Chondrocyte (in vitro differentiated cells): ENCODE results near the gene CACNG6. TPM values are rescaled to one million over a fixed set of nuclear protein-coding genes. Genes with fewer than 3 reads are reported as not detected.

Experiments used
- DNase-seq: peaks from one replicate; pipeline ENCODE4 v3.0.0; 2021; ENCODE audit warnings: mixed read lengths, low spot score
- H3K27ac Mint-ChIP-seq: one replicate; pipeline ENCODE4 v1.8.0; 2021; ENCODE audit warnings: mild to moderate bottlenecking, moderate library complexity, mixed read lengths; ENCODE audit not compliant: unreplicated experiment
- H3K27me3 Mint-ChIP-seq: 2 replicates; pipeline ENCODE4 v1.8.0; 2021; ENCODE audit warnings: low read depth, mixed read lengths
- H3K36me3 Mint-ChIP-seq: 2 replicates; pipeline ENCODE4 v1.8.0; 2021; ENCODE audit warnings: low read depth, mixed read lengths
- H3K4me1 Mint-ChIP-seq: 2 replicates; pipeline ENCODE4 v1.8.0; 2021; ENCODE audit warnings: low read depth, mild to moderate bottlenecking, mixed read lengths
- H3K4me3 Mint-ChIP-seq: one replicate; pipeline ENCODE4 v1.8.0; 2021; ENCODE audit warnings: mild to moderate bottlenecking, moderate library complexity, mixed read lengths; ENCODE audit not compliant: unreplicated experiment
- H3K9me3 Mint-ChIP-seq: 2 replicates; pipeline ENCODE4 v1.8.0; 2021; ENCODE audit warnings: low read depth, mixed read lengths
- total RNA-seq: library from RNA; stranded (reverse); gene quantifications from 3 replicates; pipeline ENCODE4 v1.2.1, GENCODE V29; 2021
- TF ChIP-seq, protein P1 (sequence below): fragments of 200-600 bp; sonication (generic); IDR thresholded peaks from 2 replicates; pipeline ENCODE4 v1.5.0; 2021; ENCODE audit warnings: antibody characterized with exemption, mild to moderate bottlenecking, moderate library complexity

The CACNG6 gene
- total RNA-seq, 1 donor from 2014 or later: not detected

DNA sequence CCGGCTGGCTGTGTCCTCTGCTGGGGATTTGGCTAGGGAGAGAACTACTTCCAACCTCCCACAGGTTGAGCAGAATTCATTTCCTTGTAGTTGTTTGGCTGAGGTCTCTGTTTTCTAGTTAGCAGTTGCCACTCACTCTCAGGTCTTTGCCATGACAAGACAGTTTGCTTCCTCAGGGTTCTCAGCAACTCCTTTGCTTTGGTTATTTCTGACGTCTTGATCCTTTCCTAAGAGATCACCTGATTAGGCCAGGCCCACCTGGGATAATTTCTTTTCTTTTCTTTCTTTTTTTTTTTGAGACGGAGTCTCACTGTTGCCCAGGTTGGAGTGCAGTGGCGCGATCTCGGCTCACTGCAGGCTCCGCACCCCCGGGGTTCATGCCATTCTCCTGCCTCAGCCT is 38.1 kb upstream of the CACNG6 start:
- Mint-ChIP-seq H3K27me3 (peaks cover 27% of the 10 kb centered on the region), H3K4me3 (no peak overlapping the region), H3K27ac (no peak overlapping the region), H3K4me1 (no peaks in the 10 kb centered on the region), H3K9me3 (peaks cover 4% of the 10 kb centered on the region), H3K36me3 (no peaks in the 10 kb centered on the region)
- TF ChIP-seq, protein P1, sequence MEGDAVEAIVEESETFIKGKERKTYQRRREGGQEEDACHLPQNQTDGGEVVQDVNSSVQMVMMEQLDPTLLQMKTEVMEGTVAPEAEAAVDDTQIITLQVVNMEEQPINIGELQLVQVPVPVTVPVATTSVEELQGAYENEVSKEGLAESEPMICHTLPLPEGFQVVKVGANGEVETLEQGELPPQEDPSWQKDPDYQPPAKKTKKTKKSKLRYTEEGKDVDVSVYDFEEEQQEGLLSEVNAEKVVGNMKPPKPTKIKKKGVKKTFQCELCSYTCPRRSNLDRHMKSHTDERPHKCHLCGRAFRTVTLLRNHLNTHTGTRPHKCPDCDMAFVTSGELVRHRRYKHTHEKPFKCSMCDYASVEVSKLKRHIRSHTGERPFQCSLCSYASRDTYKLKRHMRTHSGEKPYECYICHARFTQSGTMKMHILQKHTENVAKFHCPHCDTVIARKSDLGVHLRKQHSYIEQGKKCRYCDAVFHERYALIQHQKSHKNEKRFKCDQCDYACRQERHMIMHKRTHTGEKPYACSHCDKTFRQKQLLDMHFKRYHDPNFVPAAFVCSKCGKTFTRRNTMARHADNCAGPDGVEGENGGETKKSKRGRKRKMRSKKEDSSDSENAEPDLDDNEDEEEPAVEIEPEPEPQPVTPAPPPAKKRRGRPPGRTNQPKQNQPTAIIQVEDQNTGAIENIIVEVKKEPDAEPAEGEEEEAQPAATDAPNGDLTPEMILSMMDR: no peak
- DNase-seq: no peak

- no peak for DNase-seq
- no peak overlapping the region for H3K27ac Mint-ChIP-seq
- no peaks in the 10 kb centered on the region for H3K4me1 Mint-ChIP-seq
- H3K9me3 Mint-ChIP-seq: peaks cover 4% of the 10 kb centered on the region
- TF ChIP-seq, protein P1: no peak
- peaks cover 50% of the 10 kb centered on the region for H3K27me3 Mint-ChIP-seq
- peaks cover 2% of the 10 kb centered on the region for H3K36me3 Mint-ChIP-seq
- no peak overlapping the region for H3K4me3 Mint-ChIP-seq
These were observed 33.8 kb upstream of the CACNG6 start for GRCh38 chr19:53957448-53958167.

- Mint-ChIP-seq H3K36me3 (peaks cover 2% of the 10 kb centered on the region), H3K27ac (no peak overlapping the region), H3K27me3 (peaks cover 51% of the 10 kb centered on the region), H3K4me3 (no peak overlapping the region), H3K4me1 (no peaks in the 10 kb centered on the region), H3K9me3 (peaks cover 4% of the 10 kb centered on the region)
- DNase-seq: no peak
- TF ChIP-seq, protein P1: no peak
These were observed 33.3 kb upstream of the CACNG6 start for GRCh38 chr19:53958168-53958571.

DNA sequence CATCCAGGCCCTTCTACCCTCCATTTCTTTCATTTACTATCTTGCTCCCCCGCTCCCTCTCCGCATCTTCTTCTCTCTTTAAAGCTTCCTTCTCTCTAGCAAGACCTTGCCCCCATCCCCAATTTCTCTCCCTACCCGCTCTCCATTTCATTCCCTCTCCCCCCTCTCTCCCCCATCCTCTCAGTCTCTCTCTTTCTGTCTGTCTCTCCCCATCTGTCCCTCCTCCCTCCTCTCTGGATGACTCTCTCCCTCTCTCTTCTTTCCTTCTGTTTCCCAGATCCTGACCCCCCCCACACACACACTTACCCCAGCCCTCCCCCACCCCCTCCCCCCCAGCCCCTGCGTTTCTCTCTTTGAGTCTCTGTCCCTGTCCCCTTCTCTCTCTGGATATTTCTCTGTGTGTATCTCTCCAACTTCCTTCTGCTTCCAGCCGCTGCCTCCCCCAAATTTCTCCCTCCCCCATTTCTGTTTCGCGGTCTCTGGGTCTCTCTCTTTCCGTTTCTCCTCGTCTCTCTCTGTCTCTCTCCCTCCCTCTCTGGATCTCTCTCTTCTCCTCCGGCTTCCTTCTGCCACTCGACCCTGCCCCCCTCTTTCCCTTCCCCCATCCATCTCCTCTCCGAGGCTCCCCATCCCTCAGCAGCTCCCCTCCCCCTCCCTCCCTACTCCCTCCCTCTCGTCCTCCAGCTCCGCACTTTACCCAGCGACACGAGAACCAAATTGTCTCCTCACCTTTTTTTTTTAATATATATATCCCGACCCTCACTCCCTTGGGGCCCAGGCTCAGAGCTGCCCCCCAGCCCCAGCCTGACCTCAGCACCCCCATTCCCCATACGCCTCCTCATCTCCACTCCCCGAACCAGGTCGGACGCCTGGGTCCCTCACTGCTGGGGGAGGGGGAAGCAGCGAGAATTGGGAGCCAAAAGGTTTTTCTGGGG is 32.3 kb upstream of the CACNG6 start:
- no peak overlapping the region for H3K27ac Mint-ChIP-seq
- peaks cover 2% of the 10 kb centered on the region for H3K36me3 Mint-ChIP-seq
- TF ChIP-seq, protein P1: no peak
- H3K27me3 Mint-ChIP-seq: peaks cover 58% of the 10 kb centered on the region
- no peak for DNase-seq
- H3K9me3 Mint-ChIP-seq: peaks cover 4% of the 10 kb centered on the region
- H3K4me3 Mint-ChIP-seq: no peak overlapping the region
- H3K4me1 Mint-ChIP-seq: no peaks in the 10 kb centered on the region

DNA sequence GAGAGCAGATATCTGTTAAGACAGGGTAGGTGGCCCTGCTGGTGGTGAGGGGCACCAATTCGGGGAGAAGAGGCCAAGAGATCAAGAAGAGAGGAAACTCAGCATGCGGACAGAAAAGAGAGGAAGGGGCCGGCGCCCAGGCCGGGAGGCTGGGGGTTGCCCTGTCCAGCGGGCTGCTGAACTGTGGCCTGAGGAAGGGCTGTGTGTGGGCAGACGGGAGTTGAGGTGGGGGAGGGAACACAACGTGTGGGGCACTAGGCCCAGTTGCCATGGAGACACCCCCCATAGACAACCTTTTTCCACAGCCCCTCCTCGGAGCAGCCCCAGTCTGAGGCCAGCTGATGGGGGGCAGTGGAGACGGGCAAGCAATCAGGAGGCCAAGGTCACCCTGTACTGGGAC is 31.2 kb upstream of the CACNG6 start:
- H3K4me1 Mint-ChIP-seq: no peaks in the 10 kb centered on the region
- DNase-seq: no peak
- H3K4me3 Mint-ChIP-seq: no peak overlapping the region
- peaks cover 66% of the 10 kb centered on the region for H3K27me3 Mint-ChIP-seq
- no peak overlapping the region for H3K27ac Mint-ChIP-seq
- H3K9me3 Mint-ChIP-seq: peaks cover under 1% of the 10 kb centered on the region
- TF ChIP-seq, protein P1: no peak
- peaks cover 7% of the 10 kb centered on the region for H3K36me3 Mint-ChIP-seq
